GM21515 (cell line): ENCODE measurements around the gene MORN5.

ENCODE experiments used
- ATAC-seq: cut with Tn5 transposase; IDR thresholded peaks from one replicate; pipeline ENCODE4 v1.9.1; 2021; ENCODE audit not compliant: unreplicated experiment

Gene MORN5

GRCh38 chr9:122143296-122143695 lies 16.4 kb upstream of the MORN5 start:
- ATAC-seq = no peak

GRCh38 chr9:122143876-122144405 lies 15.8 kb upstream of the MORN5 start:
- no peak for ATAC-seq

GRCh38 chr9:122144836-122145591 lies 14.7 kb upstream of the MORN5 start:
- ATAC-seq = no peak

- ATAC-seq = no peak
Measured at GRCh38 chr9:122145592-122145863, 14.2 kb upstream of the MORN5 start.

- no peak for ATAC-seq
Measured at GRCh38 chr9:122151267-122151828, 8.4 kb upstream of the MORN5 start.

- ATAC-seq = no peak
Measured at GRCh38 chr9:122155796-122156195, 3.9 kb upstream of the MORN5 start.

GRCh38 chr9:122158202-122158601 lies 1.5 kb upstream of the MORN5 start:
- ATAC-seq = no peak

- no peak for ATAC-seq
Measured at GRCh38 chr9:122159925-122160246, 178 bp downstream of the MORN5 start.

- ATAC-seq = no peak
Measured at GRCh38 chr9:122162415-122162814, 2.7 kb downstream of the MORN5 start.

- ATAC-seq = no peak
Measured at GRCh38 chr9:122164286-122164685, 4.6 kb downstream of the MORN5 start.

GRCh38 chr9:122168356-122168755 lies 8.6 kb downstream of the MORN5 start:
- no peak for ATAC-seq

- ATAC-seq = no peak
Measured at GRCh38 chr9:122172131-122172530, 12.4 kb downstream of the MORN5 start.

GRCh38 chr9:122173670-122174069 lies 14.0 kb downstream of the MORN5 start:
- no peak for ATAC-seq

- no peak for ATAC-seq
Measured at GRCh38 chr9:122176916-122177315, 17.2 kb downstream of the MORN5 start.

GRCh38 chr9:122179054-122179689 lies 19.5 kb downstream of the MORN5 start:
- no peak for ATAC-seq

- no peak for ATAC-seq
Measured at GRCh38 chr9:122179690-122180074, 20.0 kb downstream of the MORN5 start.

- no peak for ATAC-seq
Measured at GRCh38 chr9:122180633-122181032, 20.9 kb downstream of the MORN5 start.

- ATAC-seq = no peak
Measured at GRCh38 chr9:122183501-122183900, 23.8 kb downstream of the MORN5 start.

- no peak for ATAC-seq
Measured at GRCh38 chr9:122184551-122184950, 24.8 kb downstream of the MORN5 start.

GRCh38 chr9:122186301-122186700 lies 26.6 kb downstream of the MORN5 start:
- ATAC-seq = no peak

- no peak for ATAC-seq
Measured at GRCh38 chr9:122186777-122187470, 27.2 kb downstream of the MORN5 start.

- ATAC-seq = no peak
Measured at GRCh38 chr9:122188369-122188768, 28.7 kb downstream of the MORN5 start.
